Peyer's patch (tissue), 4 donors: ENCODE results near the gene GAS6.

Experiments used
- CTCF ChIP-seq, 6 experiments: fragments of 450-650 bp in 4 of 6; fragments of 200-600 bp in 2 of 6; sonication (generic) in 1 of 6; IDR thresholded peaks; one replicate each; pipeline ENCODE4 v1.5.1; 2017 to 2019; ENCODE audit warnings: antibody characterized with exemption in 6 of 6, mild to moderate bottlenecking in 3 of 6, moderate library complexity in 1 of 6
- POLR2A ChIP-seq, 2 donors: fragments of 450-650 bp; IDR thresholded peaks; one replicate each; pipeline ENCODE4 v1.5.1; 2017; ENCODE audit warnings: antibody characterized with exemption in 2 of 2, mild to moderate bottlenecking in 2 of 2, moderate library complexity in 2 of 2

- TF ChIP-seq CTCF (IDR thresholded peaks at IDR 0.05) (no peak), POLR2A (IDR thresholded peaks at IDR 0.05) (peak in 1 of 2 donors; percentile 32)
Measured at GRCh38 chr13:113839536-113840204, 24.2 kb downstream of the GAS6 start.
